A549 (cell line): Measurements from ENCODE around the gene PRR29. TPM values are rescaled to one million over a fixed set of nuclear protein-coding genes. Genes with fewer than 3 reads are reported as not detected.

Experiments
- ATAC-seq, 2 experiments: fragments of 200-7000 bp in 1 of 2; fragments of >200 bp in 1 of 2; cut with Nextera tagmentation in 1 of 2; cut with Tn5 transposase in 1 of 2; 3 replicates each; pipeline versions ENCODE4 v1.8.0 to v1.9.1; 2018 to 2020; ENCODE audit warnings: mild to moderate bottlenecking in 1 of 2, moderate library complexity in 1 of 2
- CTCF ChIA-PET: fragments of 300-600 bp; sonication (Branson Sonifier 250); formaldehyde crosslinking; extraction: SDS; loops from one replicate; lab custom pipeline; 2021; ENCODE audit warnings: antibody characterized with exemption, inconsistent platforms; lab: Yijun Ruan, JAX
- POLR2A ChIA-PET: fragments of 350-600 bp; formaldehyde crosslinking; extraction: SDS; loops from one replicate; lab custom pipeline; 2021; ENCODE audit warnings: antibody characterized with exemption, inconsistent platforms; lab: Yijun Ruan, JAX
- DNase-seq, 2 experiments: peaks; one replicate each; pipeline versions ENCODE4 v3.0.0 to v3.0.0-alpha.2; 2011 to 2016; ENCODE audit warnings: low read depth in 1 of 2, low spot score in 1 of 2
- FAIRE-seq: peaks from 2 replicates; lab custom pipeline; 2011; peaks lifted over from hg19 to GRCh38; lab: Jason Lieb, UNC
- H3K27ac ChIP-seq, 2 experiments: fragments of >200 bp; sonication (Bioruptor Twin); formaldehyde crosslinking; 3 replicates each; pipeline ENCODE4 v1.5.1; 2016 to 2017
- H3K4me1 ChIP-seq: fragments of >200 bp; sonication (Bioruptor Twin); formaldehyde crosslinking; 3 replicates; pipeline ENCODE4 v1.6.1; 2016
- H3K4me2 ChIP-seq: fragments of >200 bp; sonication (Bioruptor Twin); formaldehyde crosslinking; 3 replicates; pipeline ENCODE4 v1.6.1; 2016
- H3K4me3 ChIP-seq: fragments of >200 bp; sonication (Bioruptor Twin); formaldehyde crosslinking; 3 replicates; pipeline ENCODE4 v1.5.1; 2016
- H3K9me3 ChIP-seq: fragments of >200 bp; sonication (Bioruptor Twin); formaldehyde crosslinking; 3 replicates; pipeline ENCODE4 v1.6.1; 2016
- CTCF ChIP-seq: fragments of >200 bp; sonication (Bioruptor Twin); formaldehyde crosslinking; IDR thresholded peaks from 3 replicates; pipeline ENCODE4 v1.5.1; 2016
- FOSB ChIP-seq: fragments of 250-450 bp; sonication (Bioruptor Pico); IDR thresholded peaks from 2 replicates; pipeline ENCODE4 v1.5.0; 2020; ENCODE audit warnings: mild to moderate bottlenecking, moderate library complexity
- HEYL ChIP-seq: fragments of 250-450 bp; sonication (Bioruptor Pico); IDR thresholded peaks from 2 replicates; pipeline ENCODE4 v1.8.0; 2021; ENCODE audit warnings: mild to moderate bottlenecking, moderate library complexity
- HOXA7 ChIP-seq: fragments of 250-450 bp; sonication (Bioruptor Pico); IDR thresholded peaks from 2 replicates; pipeline ENCODE4 v1.5.0; 2020; ENCODE audit warnings: mild to moderate bottlenecking, moderate library complexity
- MAFK ChIP-seq: fragments of 450-650 bp; IDR thresholded peaks from 2 replicates; pipeline ENCODE4 v1.6.1; 2014; ENCODE audit not compliant: partially characterized antibody
- MAX ChIP-seq: IDR thresholded peaks from 2 replicates; pipeline ENCODE4 v1.6.1; 2012
- RAD21 ChIP-seq, 2 experiments: fragments of >200 bp in 1 of 2; sonication (Bioruptor Twin) in 1 of 2; formaldehyde crosslinking in 1 of 2; IDR thresholded peaks in 1 of 2; conservative IDR thresholded peaks in 1 of 2; 2 replicates in 1 of 2; 3 replicates in 1 of 2; pipeline ENCODE4 v1.6.1; 2012 to 2018; ENCODE audit warnings: inconsistent platforms in 1 of 2
- SMC3 ChIP-seq: fragments of >200 bp; sonication (Bioruptor Twin); formaldehyde crosslinking; IDR thresholded peaks from 3 replicates; pipeline ENCODE4 v1.6.1; 2018; ENCODE audit warnings: inconsistent platforms
- USF2 ChIP-seq: fragments of 450-650 bp; IDR thresholded peaks from 2 replicates; pipeline ENCODE4 v1.6.1; 2014; ENCODE audit warnings: antibody characterized with exemption
- WGBS: methylation state at CpG from one replicate; pipeline ENCODE4 v1.1.6; 2017; ENCODE audit errors: missing lambda C conversion rate; 5-methylcytosine and 5-hydroxymethylcytosine counted together
- polyA plus RNA-seq, 4 experiments: library from polyadenylated mRNA; depleted of rRNA in 3 of 4; stranded (reverse); fragments of >200 nt; fragmentation: RNase III in 1 of 4; extraction: RNeasy Plus Mini Kit Qiagen cat#74134 plus additional on column Dnase treatment in 1 of 4; gene quantifications; 2 replicates in 3 of 4; 3 replicates in 1 of 4; pipeline ENCODE4 v1.2.3, GENCODE V29; 2011 to 2017

PRR29 gene
- polyA plus RNA-seq, 2 of the 4 experiments (the other 2 are of a cell fraction), result 0.44 to 0.67 TPM

GRCh38 chr17:64028874-64029464 is 30.8 kb downstream of the PRR29 start:
- TF ChIP-seq SMC3, result peak; percentile 99
- no peak for TF ChIP-seq USF2
- TF ChIP-seq RAD21 (conservative IDR thresholded peaks at IDR 0.05 in 1 of 2, IDR thresholded peaks at IDR 0.05 in 1 of 2), result peak; percentile 71 to 91
- TF ChIP-seq CTCF, result peak; percentile 97
- Histone ChIP-seq H3K4me3 (no peak overlapping the region), H3K4me2 (no peak overlapping the region), H3K27ac (peak overlapping the region in 1 of 2 experiments; percentile 18; a peak in 2 of 6 replicates), H3K9me3 (no peaks in the 10 kb centered on the region), H3K4me1 (peaks cover 3% of the 10 kb centered on the region; the same call in 1 of the 3 replicates)
- DNase-seq, result peak; percentile 68 to 73
- POLR2A ChIA-PET, result interaction anchor here (0.7 to 2.1 kb wide), 6 partner anchors 54 to 118 kb away, joined by 3 to 19 read pairs (median 4); partner anchors contain the start of gene ERN1
- peak; percentile 69 to 81; a peak in 5 of 6 replicates for ATAC-seq
- CTCF ChIA-PET, result interaction anchor here (0.6 to 18.1 kb wide), 71 partner anchors 8 to 423 kb away, joined by 3 to 863 read pairs (median 5); partner anchors contain the start of genes CD79B, CSHL1, ERN1 and GH1
- FAIRE-seq, result no peak
- WGBS, result 4% methylated on average over 3 of the region's 3 CpGs

GRCh38 chr17:64032081-64032480 is 33.9 kb downstream of the PRR29 start:
- no peak for ATAC-seq
- TF ChIP-seq MAX (no peak), MAFK (no peak), HOXA7 (CRISPR knock-in tag) (no peak), HEYL (no peak)
- CTCF ChIA-PET, result interaction anchor here (0.7 to 18.1 kb wide), 8 partner anchors 14 to 90 kb away, joined by 3 to 863 read pairs (median 16); partner anchors contain the start of gene ERN1
- Histone ChIP-seq H3K4me3 (no peak overlapping the region), H3K4me2 (no peak overlapping the region), H3K9me3 (no peaks in the 10 kb centered on the region), H3K4me1 (peaks cover 3% of the 10 kb centered on the region; the same call in 1 of the 3 replicates), H3K27ac (no peak overlapping the region)
- FAIRE-seq, result no peak
- DNase-seq, result no peak
- WGBS, result 63% methylated on average over 4 of the region's 4 CpGs
- POLR2A ChIA-PET, result no interaction called here

- ChIA-PET POLR2A (no interaction called here), CTCF (interaction anchor here (1.0 to 18.1 kb wide), 6 partner anchors 9 to 96 kb away, joined by 3 to 863 read pairs (median 4); partner anchors contain the start of genes ERN1 and ICAM2)
- Histone ChIP-seq H3K4me2 (no peak overlapping the region), H3K27ac (no peak overlapping the region)
- WGBS, result 87% methylated on average over 14 of the region's 14 CpGs
- no peak for FAIRE-seq
- TF ChIP-seq FOSB (no peak), CTCF (peak; percentile 20; the same call in 1 of the 3 replicates), RAD21 (conservative IDR thresholded peaks at IDR 0.05 in 1 of 2, IDR thresholded peaks at IDR 0.05 in 1 of 2) (peak in 1 of 2 experiments; percentile 13; a peak in 1 of 5 replicates)
- TF ChIP-seq, all 56 proteins: peak for 2
- ATAC-seq (peak; percentile 86 to 90), DNase-seq (peak in 1 of 2 experiments; percentile 46)
- Histone ChIP-seq H3K4me1 (no peaks in the 10 kb centered on the region), H3K9me3 (no peaks in the 10 kb centered on the region), H3K4me3 (no peak overlapping the region)
Observed at GRCh38 chr17:64036198-64036922, 38.2 kb downstream of the PRR29 start.
